K562 (cell line): ENCODE results near the gene PALLD. TPM values are rescaled to one million over a fixed set of nuclear protein-coding genes. Genes with fewer than 3 reads are reported as not detected.

Source experiments
- ATAC-seq: fragments of 200-7000 bp; cut with Tn5 transposase; 3 replicates; pipeline ENCODE4 v1.9.1; 2020; ENCODE audit warnings: moderate library complexity
- BruUV-seq: library from RNA; stranded (reverse); fragments of 400-500 nt; replicated peaks from 2 replicates; lab custom pipeline; 2021; lab: Mats Ljungman, UMichigan
- CTCF ChIA-PET: fragments of 300-600 bp; formaldehyde crosslinking; extraction: SDS; loops from one replicate; lab custom pipeline; 2021; ENCODE audit warnings: low intra/inter-chr PET ratio; lab: Yijun Ruan, JAX
- POLR2A ChIA-PET: fragments of 300-600, 350-650 bp; sonication (Branson Sonifier 250); formaldehyde crosslinking; extraction: SDS; loops from one replicate; lab custom pipeline; 2021; ENCODE audit warnings: antibody characterized with exemption, inconsistent platforms; lab: Yijun Ruan, JAX
- DNase-seq, 4 experiments: peaks; one replicate each; pipeline versions ENCODE4 v3.0.0 to v3.0.0-alpha.2; 2011 to 2018; ENCODE audit warnings: low spot score in 3 of 4, mixed read lengths in 3 of 4; ENCODE audit errors: extremely low read depth in 1 of 4
- FAIRE-seq: peaks from 2 replicates; lab custom pipeline; 2011; peaks lifted over from hg19 to GRCh38; lab: Jason Lieb, UNC
- H2AFZ ChIP-seq: 2 replicates; pipeline ENCODE4 v1.6.0; 2011; ENCODE audit warnings: low read depth, low read length, control low read depth, inconsistent platforms
- H3K27ac ChIP-seq: fragments of 200-600 bp; 3 replicates; pipeline ENCODE4 v1.8.0; 2011; ENCODE audit warnings: low read depth, mild to moderate bottlenecking, control low read depth, inconsistent platforms, low read length, moderate library complexity, mixed read lengths; ENCODE audit errors: extremely low read depth
- H3K27me3 ChIP-seq, 2 experiments: fragments of 300-600 bp in 1 of 2; 2 replicates in 1 of 2; 3 replicates in 1 of 2; pipeline versions ENCODE4 v1.6.0 to v1.8.0; 2011; ENCODE audit warnings: inconsistent platforms in 2 of 2, low read length in 2 of 2, mild to moderate bottlenecking in 1 of 2, mixed read lengths in 1 of 2, moderate library complexity in 1 of 2; ENCODE audit not compliant: control insufficient read depth in 2 of 2, insufficient read depth in 2 of 2
- H3K36me3 ChIP-seq: fragments of 300-600 bp; 3 replicates; pipeline ENCODE4 v1.8.0; 2011; ENCODE audit warnings: mild to moderate bottlenecking, low read length, inconsistent platforms; ENCODE audit not compliant: control insufficient read depth, insufficient read depth
- H3K4me1 ChIP-seq, 2 experiments: fragments of 200-600 bp in 1 of 2; replicated peaks in 1 of 2; 2 replicates in 1 of 2; 3 replicates in 1 of 2; pipeline versions ENCODE4 v1.5.1 to v1.8.0; 2011; ENCODE audit warnings: inconsistent platforms in 2 of 2, low read length in 2 of 2, mild to moderate bottlenecking in 1 of 2, mixed read lengths in 1 of 2, moderate library complexity in 1 of 2; ENCODE audit not compliant: control insufficient read depth in 2 of 2, insufficient read depth in 2 of 2
- H3K4me2 ChIP-seq: 2 replicates; pipeline ENCODE4 v1.6.1; 2011; ENCODE audit warnings: low read length, control low read depth, inconsistent platforms, mixed read lengths; ENCODE audit not compliant: insufficient read depth
- H3K4me3 ChIP-seq: fragments of 200-600 bp; sonication (generic), shearing (Covaris generic); 2 replicates; pipeline ENCODE4 v1.5.1; 2016; ENCODE audit warnings: control low read depth, inconsistent platforms
- H3K79me2 ChIP-seq: fragments of 200-600 bp; 3 replicates; pipeline ENCODE4 v1.8.0; 2011; ENCODE audit warnings: low read length, inconsistent platforms; ENCODE audit not compliant: control insufficient read depth, insufficient read depth
- H3K9ac ChIP-seq, 2 experiments: 2 replicates each; pipeline versions ENCODE4 v1.6.0 to v1.6.1; 2011; ENCODE audit warnings: low read depth in 2 of 2, low read length in 2 of 2, control low read depth in 1 of 2, inconsistent platforms in 1 of 2, mild to moderate bottlenecking in 1 of 2, mixed read lengths in 1 of 2; ENCODE audit not compliant: insufficient read depth in 1 of 2
- H3K9me1 ChIP-seq: one replicate; pipeline ENCODE4 v1.6.0; 2011; ENCODE audit warnings: inconsistent platforms, mild to moderate bottlenecking, low read length, moderate library complexity; ENCODE audit not compliant: control insufficient read depth, insufficient read depth
- H3K9me3 ChIP-seq: replicated peaks from 2 replicates; pipeline ENCODE4 v1.5.1; 2011; ENCODE audit warnings: low read depth, low read length, inconsistent platforms; ENCODE audit not compliant: control insufficient read depth, insufficient read depth
- H4K20me1 ChIP-seq: replicated peaks from 2 replicates; pipeline ENCODE4 v1.6.1; 2011; ENCODE audit warnings: low read length, inconsistent platforms, mixed read lengths; ENCODE audit not compliant: control insufficient read depth, insufficient read depth
- ELF1 ChIP-seq: fragments of 200-800 bp; sonication (Bioruptor generic); IDR thresholded peaks from 2 replicates; pipeline ENCODE4 v1.6.1; 2016; ENCODE audit warnings: missing genetic modification characterization, missing compliant biosample characterization
- HLTF ChIP-seq: fragments of 450-650 bp; IDR thresholded peaks from 2 replicates; pipeline ENCODE4 v1.6.1; 2016
- LCOR ChIP-seq: sonication (generic); formaldehyde crosslinking; IDR thresholded peaks from 2 replicates; pipeline ENCODE4 v1.8.0; 2022; ENCODE audit warnings: mild to moderate bottlenecking, missing genetic modification reagents
- SP2 ChIP-seq: IDR thresholded peaks from 2 replicates; pipeline ENCODE4 v1.6.1; 2011; ENCODE audit warnings: mild to moderate bottlenecking, low read depth, low read length, moderate library complexity; ENCODE audit not compliant: poor library complexity, severe bottlenecking; ENCODE audit errors: extremely low read depth
- ZNF717 ChIP-seq: fragments of 250-450 bp; sonication (Bioruptor Pico); IDR thresholded peaks from 2 replicates; pipeline ENCODE4 v1.5.0; 2021
- ZSCAN32 ChIP-seq: fragments of 450-650 bp; formaldehyde crosslinking; IDR thresholded peaks from 2 replicates; pipeline ENCODE4 v1.4.0; 2020; ENCODE audit warnings: mild to moderate bottlenecking, moderate library complexity
- WGBS: fragments of 100-300 bp; shearing (Covaris generic); methylation state at CpG from one replicate; pipeline ENCODE4 v1.1.6; 2016; ENCODE audit warnings: low coverage, mixed read lengths; ENCODE audit not compliant: insufficient coverage; ENCODE audit errors: missing lambda C conversion rate; 5-methylcytosine and 5-hydroxymethylcytosine counted together
- in situ Hi-C: fragments of 300-500 bp; cut with MboI; formaldehyde crosslinking; loops from 4 replicates; pipeline ENCODE4 v1.15.0; 2018; ENCODE audit warnings: inconsistent platforms, mixed read lengths
- intact Hi-C: fragments of 100-400 bp; cut with micrococcal nuclease; formaldehyde crosslinking; loops from 2 replicates; pipeline ENCODE4 v1.14.2; 2022
- polyA plus RNA-seq, 8 experiments: library from polyadenylated mRNA; depleted of rRNA in 4 of 8; stranded (reverse) in 5 of 8; unstranded in 3 of 8; fragments of >200 nt; fragmentation: Nextera tagmentation in 2 of 8; fragmentation: Illumina TruSeq in 1 of 8; extraction: Ambion mirVana in 2 of 8; extraction: Trizol in 1 of 8; gene quantifications; 2 replicates each; pipeline versions ENCODE4 v1.2.1 to v1.2.3, GENCODE V29; 2011 to 2014; ENCODE audit warnings: inconsistent platforms in 1 of 8, missing spikeins in 1 of 8
- total RNA-seq, 7 experiments: library from RNA; depleted of rRNA in 6 of 7; stranded (reverse); fragments of >200 nt in 6 of 7; fragmentation: Illumina TruSeq in 2 of 7; extraction: Trizol in 2 of 7; gene quantifications; 2 replicates each; pipeline versions ENCODE4 v1.2.1 to v1.2.3, GENCODE V29; 2011 to 2021; ENCODE audit warnings: low replicate concordance in 1 of 7
- TF ChIP-seq, protein P1 (sequence below): fragments of 200-600 bp; sonication (generic); IDR thresholded peaks from one replicate; pipeline ENCODE4 v1.6.1; 2012; ENCODE audit warnings: mild to moderate bottlenecking, low read depth, low read length, inconsistent platforms
- TF ChIP-seq, protein P2 (sequence below): fragments of 450-650 bp; formaldehyde crosslinking; IDR thresholded peaks from 2 replicates; pipeline ENCODE4 v1.4.0; 2020; ENCODE audit warnings: mild to moderate bottlenecking, moderate library complexity
- TF ChIP-seq, protein P3 (sequence below): conservative IDR thresholded peaks from 2 replicates; pipeline ENCODE4 v1.6.1; 2011; ENCODE audit warnings: low read depth, mild to moderate bottlenecking, low read length; ENCODE audit not compliant: control insufficient read depth

PALLD gene
- total and polyA plus RNA-seq, 9 of the 15 experiments (the other 6 are each of a cell fraction or from before 2014, with no cell fraction given): 0.01 to 0.35 (median 0.06) TPM; not detected in 3

DNA sequence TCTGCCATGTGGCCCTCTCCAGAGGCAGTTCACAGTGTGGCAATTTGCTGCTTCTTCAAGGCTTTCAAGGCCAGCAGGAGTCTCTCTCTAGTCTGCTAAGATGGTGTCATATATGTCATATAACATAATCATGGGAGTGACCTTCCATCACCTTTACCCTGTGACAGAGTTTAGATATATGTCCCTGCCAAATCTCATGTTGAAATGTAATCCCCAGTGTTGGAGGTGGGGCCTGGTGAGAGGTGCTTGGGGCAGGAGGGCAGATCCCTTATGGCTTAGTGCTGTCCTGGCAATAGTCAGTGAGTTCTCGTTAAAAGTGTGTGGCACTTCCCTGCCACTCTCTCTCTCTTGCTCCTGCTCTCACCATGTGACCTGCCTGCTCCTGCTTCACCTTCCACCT, 252.0 kb downstream of the PALLD start:
- WGBS: 0% methylated on average over 1 of the region's 1 CpG
- H2AFZ ChIP-seq: no peak overlapping the region
- BruUV-seq: no TSS peak
- H4K20me1 ChIP-seq: no peaks in the 10 kb centered on the region
- DNase-seq: no peak
- no peaks in the 10 kb centered on the region; a peak in 1 of 5 replicates for H3K27me3 ChIP-seq
- no peaks in the 10 kb centered on the region for H3K9me1 ChIP-seq
- no peaks in the 10 kb centered on the region for H3K79me2 ChIP-seq
- ChIA-PET CTCF (no interaction called here), POLR2A (no interaction called here)
- no peaks in the 10 kb centered on the region for H3K9me3 ChIP-seq
- in situ Hi-C loops (no loop called here), intact Hi-C loops (no loop called here)
- no peaks in the 10 kb centered on the region for H3K4me1 ChIP-seq
- no peak overlapping the region for H3K4me2 ChIP-seq
- H3K9ac ChIP-seq: no peak overlapping the region
- no peak overlapping the region for H3K4me3 ChIP-seq
- ATAC-seq: no peak
- no peak for FAIRE-seq
- H3K36me3 ChIP-seq: no peaks in the 10 kb centered on the region
- H3K27ac ChIP-seq: no peak overlapping the region
- TF ChIP-seq, protein P1, sequence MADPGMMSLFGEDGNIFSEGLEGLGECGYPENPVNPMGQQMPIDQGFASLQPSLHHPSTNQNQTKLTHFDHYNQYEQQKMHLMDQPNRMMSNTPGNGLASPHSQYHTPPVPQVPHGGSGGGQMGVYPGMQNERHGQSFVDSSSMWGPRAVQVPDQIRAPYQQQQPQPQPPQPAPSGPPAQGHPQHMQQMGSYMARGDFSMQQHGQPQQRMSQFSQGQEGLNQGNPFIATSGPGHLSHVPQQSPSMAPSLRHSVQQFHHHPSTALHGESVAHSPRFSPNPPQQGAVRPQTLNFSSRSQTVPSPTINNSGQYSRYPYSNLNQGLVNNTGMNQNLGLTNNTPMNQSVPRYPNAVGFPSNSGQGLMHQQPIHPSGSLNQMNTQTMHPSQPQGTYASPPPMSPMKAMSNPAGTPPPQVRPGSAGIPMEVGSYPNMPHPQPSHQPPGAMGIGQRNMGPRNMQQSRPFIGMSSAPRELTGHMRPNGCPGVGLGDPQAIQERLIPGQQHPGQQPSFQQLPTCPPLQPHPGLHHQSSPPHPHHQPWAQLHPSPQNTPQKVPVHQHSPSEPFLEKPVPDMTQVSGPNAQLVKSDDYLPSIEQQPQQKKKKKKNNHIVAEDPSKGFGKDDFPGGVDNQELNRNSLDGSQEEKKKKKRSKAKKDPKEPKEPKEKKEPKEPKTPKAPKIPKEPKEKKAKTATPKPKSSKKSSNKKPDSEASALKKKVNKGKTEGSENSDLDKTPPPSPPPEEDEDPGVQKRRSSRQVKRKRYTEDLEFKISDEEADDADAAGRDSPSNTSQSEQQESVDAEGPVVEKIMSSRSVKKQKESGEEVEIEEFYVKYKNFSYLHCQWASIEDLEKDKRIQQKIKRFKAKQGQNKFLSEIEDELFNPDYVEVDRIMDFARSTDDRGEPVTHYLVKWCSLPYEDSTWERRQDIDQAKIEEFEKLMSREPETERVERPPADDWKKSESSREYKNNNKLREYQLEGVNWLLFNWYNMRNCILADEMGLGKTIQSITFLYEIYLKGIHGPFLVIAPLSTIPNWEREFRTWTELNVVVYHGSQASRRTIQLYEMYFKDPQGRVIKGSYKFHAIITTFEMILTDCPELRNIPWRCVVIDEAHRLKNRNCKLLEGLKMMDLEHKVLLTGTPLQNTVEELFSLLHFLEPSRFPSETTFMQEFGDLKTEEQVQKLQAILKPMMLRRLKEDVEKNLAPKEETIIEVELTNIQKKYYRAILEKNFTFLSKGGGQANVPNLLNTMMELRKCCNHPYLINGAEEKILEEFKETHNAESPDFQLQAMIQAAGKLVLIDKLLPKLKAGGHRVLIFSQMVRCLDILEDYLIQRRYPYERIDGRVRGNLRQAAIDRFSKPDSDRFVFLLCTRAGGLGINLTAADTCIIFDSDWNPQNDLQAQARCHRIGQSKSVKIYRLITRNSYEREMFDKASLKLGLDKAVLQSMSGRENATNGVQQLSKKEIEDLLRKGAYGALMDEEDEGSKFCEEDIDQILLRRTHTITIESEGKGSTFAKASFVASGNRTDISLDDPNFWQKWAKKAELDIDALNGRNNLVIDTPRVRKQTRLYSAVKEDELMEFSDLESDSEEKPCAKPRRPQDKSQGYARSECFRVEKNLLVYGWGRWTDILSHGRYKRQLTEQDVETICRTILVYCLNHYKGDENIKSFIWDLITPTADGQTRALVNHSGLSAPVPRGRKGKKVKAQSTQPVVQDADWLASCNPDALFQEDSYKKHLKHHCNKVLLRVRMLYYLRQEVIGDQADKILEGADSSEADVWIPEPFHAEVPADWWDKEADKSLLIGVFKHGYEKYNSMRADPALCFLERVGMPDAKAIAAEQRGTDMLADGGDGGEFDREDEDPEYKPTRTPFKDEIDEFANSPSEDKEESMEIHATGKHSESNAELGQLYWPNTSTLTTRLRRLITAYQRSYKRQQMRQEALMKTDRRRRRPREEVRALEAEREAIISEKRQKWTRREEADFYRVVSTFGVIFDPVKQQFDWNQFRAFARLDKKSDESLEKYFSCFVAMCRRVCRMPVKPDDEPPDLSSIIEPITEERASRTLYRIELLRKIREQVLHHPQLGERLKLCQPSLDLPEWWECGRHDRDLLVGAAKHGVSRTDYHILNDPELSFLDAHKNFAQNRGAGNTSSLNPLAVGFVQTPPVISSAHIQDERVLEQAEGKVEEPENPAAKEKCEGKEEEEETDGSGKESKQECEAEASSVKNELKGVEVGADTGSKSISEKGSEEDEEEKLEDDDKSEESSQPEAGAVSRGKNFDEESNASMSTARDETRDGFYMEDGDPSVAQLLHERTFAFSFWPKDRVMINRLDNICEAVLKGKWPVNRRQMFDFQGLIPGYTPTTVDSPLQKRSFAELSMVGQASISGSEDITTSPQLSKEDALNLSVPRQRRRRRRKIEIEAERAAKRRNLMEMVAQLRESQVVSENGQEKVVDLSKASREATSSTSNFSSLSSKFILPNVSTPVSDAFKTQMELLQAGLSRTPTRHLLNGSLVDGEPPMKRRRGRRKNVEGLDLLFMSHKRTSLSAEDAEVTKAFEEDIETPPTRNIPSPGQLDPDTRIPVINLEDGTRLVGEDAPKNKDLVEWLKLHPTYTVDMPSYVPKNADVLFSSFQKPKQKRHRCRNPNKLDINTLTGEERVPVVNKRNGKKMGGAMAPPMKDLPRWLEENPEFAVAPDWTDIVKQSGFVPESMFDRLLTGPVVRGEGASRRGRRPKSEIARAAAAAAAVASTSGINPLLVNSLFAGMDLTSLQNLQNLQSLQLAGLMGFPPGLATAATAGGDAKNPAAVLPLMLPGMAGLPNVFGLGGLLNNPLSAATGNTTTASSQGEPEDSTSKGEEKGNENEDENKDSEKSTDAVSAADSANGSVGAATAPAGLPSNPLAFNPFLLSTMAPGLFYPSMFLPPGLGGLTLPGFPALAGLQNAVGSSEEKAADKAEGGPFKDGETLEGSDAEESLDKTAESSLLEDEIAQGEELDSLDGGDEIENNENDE: no peak
- TF ChIP-seq ELF1 (tag): no peak
- TF ChIP-seq, protein P2, sequence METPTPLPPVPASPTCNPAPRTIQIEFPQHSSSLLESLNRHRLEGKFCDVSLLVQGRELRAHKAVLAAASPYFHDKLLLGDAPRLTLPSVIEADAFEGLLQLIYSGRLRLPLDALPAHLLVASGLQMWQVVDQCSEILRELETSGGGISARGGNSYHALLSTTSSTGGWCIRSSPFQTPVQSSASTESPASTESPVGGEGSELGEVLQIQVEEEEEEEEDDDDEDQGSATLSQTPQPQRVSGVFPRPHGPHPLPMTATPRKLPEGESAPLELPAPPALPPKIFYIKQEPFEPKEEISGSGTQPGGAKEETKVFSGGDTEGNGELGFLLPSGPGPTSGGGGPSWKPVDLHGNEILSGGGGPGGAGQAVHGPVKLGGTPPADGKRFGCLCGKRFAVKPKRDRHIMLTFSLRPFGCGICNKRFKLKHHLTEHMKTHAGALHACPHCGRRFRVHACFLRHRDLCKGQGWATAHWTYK (CRISPR knock-in tag): no peak
- TF ChIP-seq LCOR: no peak
- TF ChIP-seq, protein P3, sequence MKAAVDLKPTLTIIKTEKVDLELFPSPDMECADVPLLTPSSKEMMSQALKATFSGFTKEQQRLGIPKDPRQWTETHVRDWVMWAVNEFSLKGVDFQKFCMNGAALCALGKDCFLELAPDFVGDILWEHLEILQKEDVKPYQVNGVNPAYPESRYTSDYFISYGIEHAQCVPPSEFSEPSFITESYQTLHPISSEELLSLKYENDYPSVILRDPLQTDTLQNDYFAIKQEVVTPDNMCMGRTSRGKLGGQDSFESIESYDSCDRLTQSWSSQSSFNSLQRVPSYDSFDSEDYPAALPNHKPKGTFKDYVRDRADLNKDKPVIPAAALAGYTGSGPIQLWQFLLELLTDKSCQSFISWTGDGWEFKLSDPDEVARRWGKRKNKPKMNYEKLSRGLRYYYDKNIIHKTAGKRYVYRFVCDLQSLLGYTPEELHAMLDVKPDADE: no peak
- TF ChIP-seq SP2: no peak
- no peak for TF ChIP-seq ZSCAN32 (CRISPR knock-in tag)
- TF ChIP-seq ZNF717: no peak
- TF ChIP-seq HLTF: no peak
